HEK293 (cell line): ENCODE data around the gene TEAD3.

Experiments used
- CTCF ChIA-PET: fragments of 350-600 bp; formaldehyde crosslinking; extraction: SDS; loops from one replicate; lab custom pipeline; 2021; ENCODE audit warnings: antibody characterized with exemption; lab: Yijun Ruan, JAX
- POLR2A ChIA-PET: fragments of 300-600 bp; formaldehyde crosslinking; extraction: SDS; loops from one replicate; lab custom pipeline; 2020; ENCODE audit warnings: antibody characterized with exemption, inconsistent platforms; lab: Yijun Ruan, JAX
- H3K27ac ChIP-seq: fragments of 200-500 bp; sonication (Bioruptor generic); 2 replicates; pipeline ENCODE4 v1.5.1; 2014; ENCODE audit warnings: low read depth, low read length, control low read depth, inconsistent platforms; ENCODE audit errors: extremely low read depth
- H3K36me3 ChIP-seq, 2 experiments: fragments of 200-500 bp in 1 of 2; sonication (Bioruptor generic) in 1 of 2; 1 replicate in 1 of 2; 2 replicates in 1 of 2; pipeline ENCODE4 v1.5.1; 2014 to 2017; ENCODE audit warnings: inconsistent platforms in 2 of 2, low read length in 2 of 2; ENCODE audit not compliant: control insufficient read depth in 2 of 2, insufficient read depth in 1 of 2
- H3K4me1 ChIP-seq: fragments of 200-500 bp; sonication (Bioruptor generic); 2 replicates; pipeline ENCODE4 v1.5.1; 2014; ENCODE audit warnings: mild to moderate bottlenecking, low read length, inconsistent platforms; ENCODE audit not compliant: control insufficient read depth, insufficient read depth
- H3K4me3 ChIP-seq: 2 replicates; pipeline ENCODE4 v1.5.1; 2011; ENCODE audit warnings: low read depth, mild to moderate bottlenecking, control low read depth, low read length, moderate library complexity
- H3K9me3 ChIP-seq: fragments of 200-500 bp; sonication (Bioruptor generic); 2 replicates; pipeline ENCODE4 v1.5.1; 2014; ENCODE audit warnings: low read depth, low read length, inconsistent platforms; ENCODE audit not compliant: control insufficient read depth, insufficient read depth
- BCL11A ChIP-seq: fragments of 450-650 bp; formaldehyde crosslinking; IDR thresholded peaks from 2 replicates; pipeline ENCODE4 v1.5.1; 2016; ENCODE audit warnings: low read depth, missing biosample characterization, missing genetic modification characterization
- EGR2 ChIP-seq: fragments of 450-650 bp; formaldehyde crosslinking; IDR thresholded peaks from 2 replicates; pipeline ENCODE4 v1.5.1; 2016; ENCODE audit warnings: low read depth, missing biosample characterization, missing genetic modification characterization
- FEZF1 ChIP-seq: fragments of 450-650 bp; formaldehyde crosslinking; IDR thresholded peaks from 2 replicates; pipeline ENCODE4 v1.5.1; 2016; ENCODE audit warnings: missing biosample characterization, missing genetic modification characterization
- GLIS1 ChIP-seq: fragments of 450-650 bp; formaldehyde crosslinking; IDR thresholded peaks from 2 replicates; pipeline ENCODE4 v1.5.1; 2016; ENCODE audit warnings: missing biosample characterization, missing genetic modification characterization
- HOXA7 ChIP-seq: sonication (generic); formaldehyde crosslinking; IDR thresholded peaks from 2 replicates; pipeline ENCODE4 v1.8.1; 2022; ENCODE audit warnings: missing genetic modification reagents, borderline replicate concordance
- HOXC10 ChIP-seq: sonication (generic); formaldehyde crosslinking; IDR thresholded peaks from 2 replicates; pipeline ENCODE4 v1.8.1; 2023; ENCODE audit warnings: mild to moderate bottlenecking, missing genetic modification reagents
- IKZF3 ChIP-seq: fragments of 450-650 bp; IDR thresholded peaks from 2 replicates; pipeline ENCODE4 v1.5.0; 2018; ENCODE audit warnings: missing biosample characterization, mild to moderate bottlenecking, missing genetic modification characterization, moderate library complexity
- KLF1 ChIP-seq: fragments of 450-650 bp; formaldehyde crosslinking; IDR thresholded peaks from 2 replicates; pipeline ENCODE4 v1.5.1; 2016; ENCODE audit warnings: missing biosample characterization, missing genetic modification characterization
- KLF10 ChIP-seq: fragments of 450-650 bp; IDR thresholded peaks from 2 replicates; pipeline ENCODE4 v1.5.1; 2018; ENCODE audit warnings: missing biosample characterization, mild to moderate bottlenecking, missing genetic modification characterization
- OSR2 ChIP-seq: fragments of 450-650 bp; formaldehyde crosslinking; IDR thresholded peaks from 2 replicates; pipeline ENCODE4 v1.5.1; 2016; ENCODE audit warnings: missing biosample characterization, missing genetic modification characterization
- PRDM4 ChIP-seq: fragments of 450-650 bp; formaldehyde crosslinking; IDR thresholded peaks from 2 replicates; pipeline ENCODE4 v1.5.1; 2017; ENCODE audit warnings: missing biosample characterization, missing genetic modification characterization
- SCRT1 ChIP-seq: fragments of 450-650 bp; formaldehyde crosslinking; IDR thresholded peaks from 2 replicates; pipeline ENCODE4 v1.5.1; 2016; ENCODE audit warnings: missing biosample characterization, missing genetic modification characterization, borderline replicate concordance
- YY1 ChIP-seq: fragments of 450-650 bp; formaldehyde crosslinking; IDR thresholded peaks from 2 replicates; pipeline ENCODE4 v1.5.1; 2018; ENCODE audit warnings: missing biosample characterization, missing genetic modification characterization
- ZBTB10 ChIP-seq: fragments of 450-650 bp; formaldehyde crosslinking; IDR thresholded peaks from 2 replicates; pipeline ENCODE4 v1.5.1; 2016; ENCODE audit warnings: missing biosample characterization, missing genetic modification characterization
- ZBTB48 ChIP-seq: fragments of 450-650 bp; formaldehyde crosslinking; IDR thresholded peaks from 2 replicates; pipeline ENCODE4 v1.5.1; 2016; ENCODE audit warnings: missing biosample characterization, missing genetic modification characterization
- ZBTB49 ChIP-seq: fragments of 450-650 bp; formaldehyde crosslinking; IDR thresholded peaks from 2 replicates; pipeline ENCODE4 v1.5.1; 2016; ENCODE audit warnings: missing biosample characterization, missing genetic modification characterization, low read depth
- ZEB2 ChIP-seq: fragments of 450-650 bp; formaldehyde crosslinking; IDR thresholded peaks from 2 replicates; pipeline ENCODE4 v1.5.1; 2016; ENCODE audit warnings: missing biosample characterization, missing genetic modification characterization
- ZFP3 ChIP-seq: fragments of 450-650 bp; formaldehyde crosslinking; IDR thresholded peaks from 2 replicates; pipeline ENCODE4 v1.5.1; 2016; ENCODE audit warnings: low read depth, missing biosample characterization, missing genetic modification characterization
- ZNF18 ChIP-seq: fragments of 450-650 bp; formaldehyde crosslinking; IDR thresholded peaks from 2 replicates; pipeline ENCODE4 v1.5.1; 2016; ENCODE audit warnings: missing biosample characterization, missing genetic modification characterization
- ZNF223 ChIP-seq: fragments of 450-650 bp; formaldehyde crosslinking; IDR thresholded peaks from 2 replicates; pipeline ENCODE4 v1.5.1; 2016; ENCODE audit warnings: missing biosample characterization, missing genetic modification characterization
- ZNF23 ChIP-seq: fragments of 450-650 bp; formaldehyde crosslinking; IDR thresholded peaks from 2 replicates; pipeline ENCODE4 v1.5.1; 2016; ENCODE audit warnings: missing biosample characterization, missing genetic modification characterization, borderline replicate concordance
- ZNF311 ChIP-seq: fragments of 450-650 bp; formaldehyde crosslinking; IDR thresholded peaks from 2 replicates; pipeline ENCODE4 v1.5.1; 2017; ENCODE audit warnings: missing biosample characterization, missing genetic modification characterization, borderline replicate concordance
- ZNF335 ChIP-seq: fragments of 450-650 bp; formaldehyde crosslinking; conservative IDR thresholded peaks from 2 replicates; pipeline ENCODE4 v1.5.1; 2016; ENCODE audit warnings: missing biosample characterization, missing genetic modification characterization
- ZNF354C ChIP-seq: fragments of 450-650 bp; formaldehyde crosslinking; IDR thresholded peaks from 2 replicates; pipeline ENCODE4 v1.5.1; 2016; ENCODE audit warnings: missing biosample characterization, missing genetic modification characterization, low read depth, borderline replicate concordance
- ZNF555 ChIP-seq: fragments of 450-650 bp; formaldehyde crosslinking; conservative IDR thresholded peaks from 2 replicates; pipeline ENCODE4 v1.5.1; 2017; ENCODE audit warnings: missing biosample characterization, mild to moderate bottlenecking, missing genetic modification characterization, inconsistent platforms
- ZNF629 ChIP-seq: fragments of 450-650 bp; formaldehyde crosslinking; IDR thresholded peaks from 2 replicates; pipeline ENCODE4 v1.5.1; 2017; ENCODE audit warnings: missing biosample characterization, missing genetic modification characterization
- ZNF677 ChIP-seq: fragments of 450-650 bp; IDR thresholded peaks from 2 replicates; pipeline ENCODE4 v1.5.0; 2018; ENCODE audit warnings: missing biosample characterization, mild to moderate bottlenecking, missing genetic modification characterization, moderate library complexity
- ZNF776 ChIP-seq: fragments of 450-650 bp; formaldehyde crosslinking; IDR thresholded peaks from 2 replicates; pipeline ENCODE4 v1.5.0; 2017; ENCODE audit warnings: missing biosample characterization, missing genetic modification characterization, borderline replicate concordance
- ZNF837 ChIP-seq: fragments of 450-650 bp; formaldehyde crosslinking; IDR thresholded peaks from 2 replicates; pipeline ENCODE4 v1.5.1; 2016; ENCODE audit warnings: missing biosample characterization, missing genetic modification characterization

TEAD3 gene

GRCh38 chr6:35489995-35490791 lies 6.7 kb downstream of the TEAD3 start:
- ChIA-PET POLR2A (interaction anchor here (1.0 to 15.4 kb wide), 3 partner anchors 10 to 18 kb away, joined by 3 to 198 read pairs (median 4); partner anchors contain the start of gene RPL10A), CTCF (interaction anchor here (0.7 to 1.1 kb wide), 3 partner anchors 23 to 1917 kb away, joined by 3 to 4 read pairs (median 3); no protein-coding TSS in a partner anchor)
- H3K27ac ChIP-seq = no peak overlapping the region; the same call in 1 of the 2 replicates
- TF ChIP-seq OSR2 (tag by site-specific recombination) (peak; percentile 56; the same call in 1 of the 2 replicates), ZNF23 (tag by site-specific recombination) (no peak), KLF1 (peak; percentile 63; the same call in 1 of the 2 replicates), ZNF776 (tag by site-specific recombination) (no peak), SCRT1 (tag by site-specific recombination) (no peak), ZNF629 (tag by site-specific recombination) (peak; percentile 48), BCL11A (tag by site-specific recombination) (no peak), ZNF223 (tag by site-specific recombination) (no peak), ZFP3 (tag by site-specific recombination) (no peak), ZNF837 (tag by site-specific recombination) (no peak), ZNF18 (no peak), PRDM4 (tag by site-specific recombination) (no peak), KLF10 (0 out of 2 replicates have a peak, but pooled peaks have one; percentile 43), ZNF311 (tag by site-specific recombination) (no peak), YY1 (tag by site-specific recombination) (no peak), ZBTB10 (tag by site-specific recombination) (peak; percentile 24; the same call in 1 of the 2 replicates), FEZF1 (tag by site-specific recombination) (no peak), IKZF3 (tag by site-specific recombination) (peak; percentile 50; the same call in 1 of the 2 replicates), HOXC10 (CRISPR knock-in tag) (no peak), ZBTB48 (tag by site-specific recombination) (0 out of 2 replicates have a peak, but pooled peaks have one; percentile 20), ZNF677 (tag by site-specific recombination) (no peak), HOXA7 (no peak), ZEB2 (tag by site-specific recombination) (no peak), ZNF335 (tag by site-specific recombination) (peak; percentile 62), GLIS1 (tag by site-specific recombination) (peak; percentile 73), EGR2 (tag by site-specific recombination) (0 out of 2 replicates have a peak, but pooled peaks have one; percentile 27), ZNF555 (tag by site-specific recombination) (no peak), ZBTB49 (tag by site-specific recombination) (no peak), ZNF354C (tag by site-specific recombination) (no peak)

More at GRCh38 chr6:35489995-35490791, 6.7 kb downstream of the TEAD3 start:
- no peaks in the 10 kb centered on the region for H3K9me3 ChIP-seq
- peaks cover 21% of the 10 kb centered on the region for H3K4me1 ChIP-seq
- H3K4me3 ChIP-seq = no peak overlapping the region
- peaks cover 0 to 4% of the 10 kb centered on the region in 2 experiments; a peak in 1 of 3 replicates for H3K36me3 ChIP-seq
